SK-N-SH (cell line): ENCODE measurements around the gene OR8B4. TPM values are rescaled to one million over a fixed set of nuclear protein-coding genes. Genes with fewer than 3 reads are reported as not detected.
"Not testable (repeated sequence)": the region's sequence is repeated elsewhere in the genome, so short reads cannot be mapped to it uniquely, and the experiment has no call there.

Source experiments
- CTCF ChIA-PET: fragments of 300-600, 350-600 bp; formaldehyde crosslinking; extraction: SDS; loops from one replicate; lab custom pipeline; 2021; lab: Yijun Ruan, JAX
- POLR2A ChIA-PET: fragments of 350-600 bp; sonication (Branson Sonifier 250); formaldehyde crosslinking; extraction: SDS; loops from one replicate; lab custom pipeline; 2020; ENCODE audit warnings: antibody characterized with exemption, inconsistent platforms; lab: Yijun Ruan, JAX
- DNase-seq: peaks from one replicate; pipeline ENCODE4 v3.0.0; 2012
- H2AFZ ChIP-seq: fragments of 200-600 bp; sonication (generic); 2 replicates; pipeline ENCODE4 v1.8.1; 2016; ENCODE audit warnings: antibody characterized with exemption, mild to moderate bottlenecking, low read depth
- H3F3A ChIP-seq: fragments of 200-600 bp; sonication (generic); replicated peaks from 2 replicates; pipeline ENCODE3; 2016; ENCODE audit warnings: antibody characterized with exemption, mild to moderate bottlenecking; ENCODE audit not compliant: insufficient read depth
- H3K27ac ChIP-seq, 2 experiments: fragments of 200-500 bp in 1 of 2; fragments of 200-600 bp in 1 of 2; sonication (Bioruptor generic) in 1 of 2; sonication (generic), shearing (Covaris generic) in 1 of 2; 2 replicates each; pipeline versions ENCODE4 v1.5.1 to v1.6.1; 2014 to 2016; ENCODE audit warnings: low read depth in 2 of 2, inconsistent platforms in 1 of 2, low read length in 1 of 2, mild to moderate bottlenecking in 1 of 2, mixed read lengths in 1 of 2
- H3K27me3 ChIP-seq: fragments of 200-600 bp; sonication (generic), shearing (Covaris generic); 2 replicates; pipeline ENCODE4 v1.6.1; 2016; ENCODE audit warnings: mixed run types; ENCODE audit not compliant: insufficient read depth
- H3K36me3 ChIP-seq, 2 experiments: fragments of 200-500 bp in 1 of 2; fragments of 200-600 bp in 1 of 2; sonication (Bioruptor generic) in 1 of 2; sonication (generic) in 1 of 2; replicated peaks in 1 of 2; 2 replicates each; pipeline versions ENCODE3 to v1.5.1; 2014 to 2016; ENCODE audit warnings: low read length in 1 of 2, mild to moderate bottlenecking in 1 of 2; ENCODE audit not compliant: insufficient read depth in 2 of 2, control insufficient read depth in 1 of 2
- H3K4me1 ChIP-seq, 2 experiments: fragments of 200-500 bp in 1 of 2; fragments of 200-600 bp in 1 of 2; sonication (Bioruptor generic) in 1 of 2; sonication (generic), shearing (Covaris generic) in 1 of 2; 2 replicates each; pipeline versions ENCODE4 v1.5.1 to v1.6.1; 2014 to 2016; ENCODE audit warnings: low read depth in 1 of 2, low read length in 1 of 2, mixed run types in 1 of 2; ENCODE audit not compliant: insufficient read depth in 2 of 2, control insufficient read depth in 1 of 2
- H3K4me2 ChIP-seq: fragments of 200-600 bp; sonication (generic), shearing (Covaris generic); 2 replicates; pipeline ENCODE4 v1.6.1; 2017; ENCODE audit warnings: mixed run types
- H3K4me3 ChIP-seq, 2 experiments: fragments of 200-500 bp in 1 of 2; fragments of 200-600 bp in 1 of 2; sonication (Bioruptor generic) in 1 of 2; sonication (generic), shearing (Covaris generic) in 1 of 2; 2 replicates each; pipeline versions ENCODE4 v1.5.1 to v1.8.1; 2014 to 2016; ENCODE audit warnings: low read depth in 2 of 2, inconsistent platforms in 1 of 2, low read length in 1 of 2, mild to moderate bottlenecking in 1 of 2, mixed read lengths in 1 of 2, moderate library complexity in 1 of 2
- H3K79me2 ChIP-seq: fragments of 200-600 bp; sonication (generic); 2 replicates; pipeline ENCODE4 v1.8.1; 2017; ENCODE audit warnings: mild to moderate bottlenecking; ENCODE audit not compliant: insufficient read depth
- H3K9ac ChIP-seq: fragments of 200-600 bp; sonication (generic); 2 replicates; pipeline ENCODE4 v1.6.1; 2017; ENCODE audit warnings: mixed run types
- H3K9me2 ChIP-seq: fragments of 200-600 bp; sonication (generic); 2 replicates; pipeline ENCODE4 v1.6.1; 2017; ENCODE audit warnings: mixed run types
- H3K9me3 ChIP-seq: fragments of 200-600 bp; sonication (generic); 2 replicates; pipeline ENCODE4 v1.6.1; 2017; ENCODE audit warnings: mixed run types, mild to moderate bottlenecking, moderate library complexity
- H4K20me1 ChIP-seq: fragments of 200-600 bp; sonication (generic); 2 replicates; pipeline ENCODE4 v1.6.1; 2017; ENCODE audit warnings: mild to moderate bottlenecking, mixed run types; ENCODE audit not compliant: insufficient read depth
- EZH2phosphoT487 ChIP-seq: fragments of 200-600 bp; sonication (generic); IDR thresholded peaks from 2 replicates; pipeline ENCODE4 v1.6.1; 2017; ENCODE audit warnings: low read depth, mixed run types, mild to moderate bottlenecking, antibody characterized with exemption, moderate library complexity, borderline replicate concordance
- FOSL2 ChIP-seq: IDR thresholded peaks from 2 replicates; pipeline ENCODE4 v1.4.0; 2012; ENCODE audit warnings: low read depth, mild to moderate bottlenecking, moderate library complexity, borderline replicate concordance
- FOXM1 ChIP-seq: IDR thresholded peaks from 2 replicates; pipeline ENCODE4 v1.4.0; 2012; ENCODE audit warnings: low read depth, mild to moderate bottlenecking
- IRF3 ChIP-seq: fragments of 150-350 bp; IDR thresholded peaks from 2 replicates; pipeline ENCODE4 v1.6.1; 2016; ENCODE audit warnings: mild to moderate bottlenecking, low read depth, low read length
- JUND ChIP-seq: IDR thresholded peaks from 2 replicates; pipeline ENCODE4 v1.4.0; 2012
- MEF2A ChIP-seq: IDR thresholded peaks from 2 replicates; pipeline ENCODE4 v1.4.0; 2012; ENCODE audit warnings: low read depth, borderline replicate concordance
- MXI1 ChIP-seq: IDR thresholded peaks from 2 replicates; pipeline ENCODE4 v1.6.1; 2012; ENCODE audit warnings: mild to moderate bottlenecking, low read depth, low read length, improper control_type of control experiment
- NRF1 ChIP-seq: IDR thresholded peaks from 2 replicates; pipeline ENCODE4 v1.6.1; 2012; ENCODE audit warnings: low read depth, mild to moderate bottlenecking, low read length
- RAD21 ChIP-seq: IDR thresholded peaks from 2 replicates; pipeline ENCODE4 v1.6.1; 2012; ENCODE audit warnings: mild to moderate bottlenecking, low read length
- REST ChIP-seq: IDR thresholded peaks from 2 replicates; pipeline ENCODE4 v1.6.1; 2012; ENCODE audit warnings: mild to moderate bottlenecking, low read depth, low read length, moderate library complexity
- SMC3 ChIP-seq: IDR thresholded peaks from 2 replicates; pipeline ENCODE4 v1.6.1; 2012; ENCODE audit warnings: low read depth, low read length, improper control_type of control experiment
- TAF1 ChIP-seq: IDR thresholded peaks from 2 replicates; pipeline ENCODE4 v1.6.1; 2012; ENCODE audit warnings: low read depth, mild to moderate bottlenecking, low read length, moderate library complexity, borderline replicate concordance
- TCF12 ChIP-seq: IDR thresholded peaks from 2 replicates; pipeline ENCODE4 v1.4.0; 2012
- USF1 ChIP-seq: IDR thresholded peaks from 2 replicates; pipeline ENCODE4 v1.4.0; 2012; ENCODE audit warnings: low read depth, borderline replicate concordance
- WGBS: methylation state at CpG from one replicate; pipeline ENCODE4 v1.1.6; 2017; ENCODE audit warnings: low lambda C conversion rate; 5-methylcytosine and 5-hydroxymethylcytosine counted together
- polyA plus RNA-seq, 3 experiments: library from polyadenylated mRNA; depleted of rRNA; stranded (reverse); fragments of >200 nt; gene quantifications; 2 replicates each; pipeline ENCODE4 v1.2.3, GENCODE V29; 2012
- TF ChIP-seq, protein P1 (sequence below): IDR thresholded peaks from 2 replicates; pipeline ENCODE4; 2012

Gene OR8B4
- polyA plus RNA-seq, 1 of the 3 experiments (the other 2 are of a cell fraction), result not detected

- TF ChIP-seq MEF2A (no peak), IRF3 (no peak)
- TF ChIP-seq, all 33 proteins: peak for 0
These were observed 40.3 kb downstream of the OR8B4 start, which contains the start of gene OR8B2 (continued) for GRCh38 chr11:124384399-124384798.

DNA sequence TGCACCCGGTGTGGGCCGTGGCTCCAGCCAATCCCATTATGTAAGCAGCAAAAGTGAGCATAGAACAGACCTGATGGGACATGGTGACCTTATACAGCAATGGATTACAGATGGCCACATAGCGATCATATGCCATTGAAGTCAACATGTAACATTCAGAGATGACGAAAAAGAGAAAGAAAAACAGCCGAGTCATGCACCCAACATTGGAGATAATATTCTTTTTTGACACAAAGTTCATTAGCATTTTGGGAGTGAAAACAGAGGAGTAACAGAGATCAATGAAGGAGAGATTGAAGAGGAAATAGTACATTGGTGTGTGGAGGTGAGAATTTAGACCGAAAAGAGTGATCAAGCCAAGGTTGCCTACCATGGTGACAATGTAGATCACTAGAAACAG lies 41.8 kb downstream of the OR8B4 start:
- DNase-seq, POLR2A ChIA-PET, H3K9me3 ChIP-seq, H3K4me2 ChIP-seq, H3K36me3 ChIP-seq, H3F3A ChIP-seq, H2AFZ ChIP-seq, H3K4me3 ChIP-seq, H3K4me1 ChIP-seq, H3K9me2 ChIP-seq, H3K79me2 ChIP-seq, H3K9ac ChIP-seq, H4K20me1 ChIP-seq, H3K27me3 ChIP-seq, H3K27ac ChIP-seq, CTCF ChIA-PET: not testable (repeated sequence)
- 2% methylated on average over 4 of the region's 6 CpGs for WGBS

DNA sequence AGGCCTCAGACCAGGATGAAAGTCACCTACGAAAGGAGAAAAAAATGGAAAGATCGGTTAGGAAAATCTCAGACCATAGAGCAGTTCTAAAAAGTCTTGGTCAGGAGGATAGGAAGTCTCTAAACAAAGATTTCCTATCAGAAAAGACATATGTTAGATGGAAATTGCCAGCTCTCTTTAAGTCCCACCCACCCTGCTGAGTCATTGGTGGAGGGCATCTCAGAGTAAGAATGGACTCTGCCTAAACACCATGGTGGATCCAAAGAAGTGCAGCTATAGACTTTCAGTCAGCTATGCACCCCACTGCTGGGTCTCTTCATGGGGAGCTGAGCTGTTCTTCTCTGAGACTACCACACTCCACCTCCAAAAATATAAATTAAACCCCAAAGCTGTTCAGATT lies 44.1 kb downstream of the OR8B4 start:
- Histone ChIP-seq H3F3A (no peaks in the 10 kb centered on the region), H3K79me2 (no peaks in the 10 kb centered on the region), H3K4me2 (no peak overlapping the region), H3K36me3 (no peaks in the 10 kb centered on the region), H3K9me2 (no peaks in the 10 kb centered on the region), H3K4me3 (no peak overlapping the region), H4K20me1 (no peaks in the 10 kb centered on the region), H3K27ac (no peak overlapping the region), H3K9ac (no peak overlapping the region), H3K4me1 (no peaks in the 10 kb centered on the region), H2AFZ (no peak overlapping the region), H3K27me3 (no peaks in the 10 kb centered on the region), H3K9me3 (no peaks in the 10 kb centered on the region)
- no peak for TF ChIP-seq SMC3
- no peak for DNase-seq
- ChIA-PET CTCF (no interaction called here), POLR2A (no interaction called here)
- 28% methylated on average over 2 of the region's 2 CpGs for WGBS

GRCh38 chr11:124376280-124376679 lies 48.4 kb downstream of the OR8B4 start:
- TF ChIP-seq FOXM1, result no peak
- no peak for TF ChIP-seq REST
- TF ChIP-seq RAD21, result no peak
- no peak for TF ChIP-seq TAF1
- no peak for TF ChIP-seq MEF2A
- TF ChIP-seq JUND, result no peak
- TF ChIP-seq USF1, result no peak
- no peak for TF ChIP-seq FOSL2
- TF ChIP-seq NRF1, result no peak
- TF ChIP-seq EZH2phosphoT487, result no peak
- TF ChIP-seq MXI1, result no peak
- TF ChIP-seq TCF12, result no peak
- TF ChIP-seq, protein P1, sequence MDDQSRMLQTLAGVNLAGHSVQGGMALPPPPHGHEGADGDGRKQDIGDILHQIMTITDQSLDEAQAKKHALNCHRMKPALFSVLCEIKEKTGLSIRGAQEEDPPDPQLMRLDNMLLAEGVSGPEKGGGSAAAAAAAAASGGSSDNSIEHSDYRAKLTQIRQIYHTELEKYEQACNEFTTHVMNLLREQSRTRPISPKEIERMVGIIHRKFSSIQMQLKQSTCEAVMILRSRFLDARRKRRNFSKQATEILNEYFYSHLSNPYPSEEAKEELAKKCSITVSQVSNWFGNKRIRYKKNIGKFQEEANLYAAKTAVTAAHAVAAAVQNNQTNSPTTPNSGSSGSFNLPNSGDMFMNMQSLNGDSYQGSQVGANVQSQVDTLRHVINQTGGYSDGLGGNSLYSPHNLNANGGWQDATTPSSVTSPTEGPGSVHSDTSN, result no peak
- H3F3A ChIP-seq, result no peaks in the 10 kb centered on the region
- H4K20me1 ChIP-seq, result no peaks in the 10 kb centered on the region
- no peaks in the 10 kb centered on the region for H3K79me2 ChIP-seq
- no peak overlapping the region for H2AFZ ChIP-seq
- no peak overlapping the region for H3K4me3 ChIP-seq
- H3K4me2 ChIP-seq, result no peak overlapping the region
- H3K9me3 ChIP-seq, result no peaks in the 10 kb centered on the region
- H3K4me1 ChIP-seq, result no peaks in the 10 kb centered on the region
- H3K9me2 ChIP-seq, result no peaks in the 10 kb centered on the region
- no peaks in the 10 kb centered on the region for H3K36me3 ChIP-seq
- no peak overlapping the region for H3K9ac ChIP-seq
- ChIA-PET POLR2A (no interaction called here), CTCF (interaction anchor here (1.2 kb wide), 1 partner anchor 26 kb away, joined by 4 read pairs; no protein-coding TSS in a partner anchor)
- no peak for DNase-seq
- 2% methylated on average over 3 of the region's 3 CpGs for WGBS
- H3K27ac ChIP-seq, result no peak overlapping the region
- no peaks in the 10 kb centered on the region for H3K27me3 ChIP-seq
